Fibroblast of gingiva (primary cell): ENCODE measurements around the gene MICAL2.

Experiments used
- DNase-seq: peaks from one replicate; pipeline ENCODE4 v3.0.0-alpha.2; 2011; ENCODE audit warnings: low read depth

MICAL2 gene

DNA sequence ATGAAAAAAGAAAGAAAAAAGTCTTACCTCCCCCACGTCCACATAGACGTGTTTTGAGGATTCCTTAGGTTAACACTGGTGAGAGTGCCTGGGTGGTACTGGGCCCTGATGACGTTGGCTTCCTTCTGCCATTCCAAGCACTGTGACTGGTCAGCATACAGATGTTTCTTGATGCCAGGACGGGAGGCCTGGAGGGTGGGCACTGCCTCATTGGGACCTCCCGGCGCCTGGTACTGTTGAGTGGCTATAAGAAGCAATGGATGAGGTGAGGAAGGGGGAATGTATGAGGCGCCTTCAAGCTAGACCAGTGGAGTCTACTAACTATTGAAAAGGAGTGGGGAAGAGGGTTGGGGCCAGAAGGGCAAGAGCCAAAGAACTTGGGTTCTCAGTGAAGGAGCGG, 45.3 kb downstream of the MICAL2 start:
- no peak for DNase-seq

- no peak for DNase-seq
Observed at GRCh38 chr11:12156301-12157140, 46.1 kb downstream of the MICAL2 start.

DNA sequence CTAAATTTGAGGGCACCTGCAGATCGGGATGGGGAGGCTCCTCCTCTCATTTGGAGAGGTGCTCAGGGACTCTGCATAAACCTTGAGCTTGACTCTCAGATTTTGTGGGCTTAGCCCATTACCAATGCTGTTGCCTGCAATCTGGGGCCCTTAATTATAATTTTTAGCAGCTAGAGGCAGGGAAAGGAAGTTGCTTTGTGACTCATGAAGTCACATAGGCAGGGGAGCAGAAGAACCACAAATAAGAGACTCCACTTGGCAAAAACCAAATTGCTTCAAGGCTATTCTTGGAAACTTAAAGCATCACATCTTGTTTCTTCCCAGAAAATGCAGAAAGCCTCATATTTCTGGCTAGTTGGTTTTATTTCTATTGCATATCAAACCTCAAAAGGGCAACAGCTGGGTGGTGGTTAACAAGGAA, 46.9 kb downstream of the MICAL2 start:
- DNase-seq: peak; percentile 90

DNA sequence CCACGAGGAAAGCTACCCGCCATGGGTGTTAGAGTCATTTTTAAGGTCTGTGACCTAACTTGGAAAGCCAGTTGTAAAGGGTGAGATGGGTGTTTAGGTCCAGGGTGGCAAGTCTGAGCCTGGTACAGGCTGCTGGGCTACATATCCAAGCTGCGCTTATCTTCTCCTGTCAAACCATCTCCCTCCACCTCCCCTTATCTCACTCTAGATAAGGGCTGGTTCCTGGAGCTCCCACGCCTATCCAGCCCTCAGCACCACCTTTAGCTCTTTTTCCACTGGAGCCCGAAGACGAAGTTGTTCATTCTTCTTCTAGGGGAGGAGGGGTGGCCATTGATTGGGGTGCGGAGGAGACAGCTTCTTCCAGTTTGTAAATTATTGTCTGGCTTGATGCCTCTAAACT, 48.5 kb downstream of the MICAL2 start:
- no peak for DNase-seq

DNA sequence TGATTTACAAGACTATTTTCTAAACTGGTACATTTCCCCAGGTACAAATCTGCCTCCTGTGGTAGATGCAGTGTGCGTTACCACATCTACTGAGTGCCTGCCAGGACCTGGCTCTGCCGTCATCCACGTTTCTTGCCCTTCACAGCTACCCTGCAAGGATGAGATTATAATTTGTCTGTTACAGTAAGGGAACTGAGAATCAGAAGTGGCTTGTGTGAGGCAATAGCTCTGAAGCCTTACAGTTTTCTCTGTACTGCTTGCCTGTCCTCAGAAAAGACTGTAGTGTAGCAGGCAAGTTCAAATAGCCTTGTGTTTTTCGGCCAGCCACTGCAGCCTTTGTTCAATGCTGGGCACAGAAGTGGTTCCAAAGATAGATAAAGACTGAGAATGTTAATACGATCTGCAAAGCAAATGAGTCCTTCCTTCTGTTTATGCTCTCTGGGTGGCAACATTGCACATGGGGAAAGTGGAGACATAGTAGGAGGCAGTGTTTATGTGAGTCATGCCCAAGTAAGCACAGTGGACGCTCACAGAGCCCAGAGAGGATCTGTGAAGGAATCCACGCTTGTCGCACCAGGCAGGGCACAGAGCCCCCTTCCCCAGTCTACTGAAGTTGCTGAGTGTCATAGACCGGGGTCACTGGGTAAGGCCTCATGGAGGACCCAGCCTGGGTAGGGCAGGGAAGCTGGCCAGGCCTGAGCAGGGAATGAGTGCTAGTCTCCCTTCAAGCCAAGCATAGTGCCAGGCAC, 49.1 kb downstream of the MICAL2 start:
- DNase-seq: peak; percentile 93

GRCh38 chr11:12160231-12160630, 49.8 kb downstream of the MICAL2 start:
- DNase-seq: no peak

DNA sequence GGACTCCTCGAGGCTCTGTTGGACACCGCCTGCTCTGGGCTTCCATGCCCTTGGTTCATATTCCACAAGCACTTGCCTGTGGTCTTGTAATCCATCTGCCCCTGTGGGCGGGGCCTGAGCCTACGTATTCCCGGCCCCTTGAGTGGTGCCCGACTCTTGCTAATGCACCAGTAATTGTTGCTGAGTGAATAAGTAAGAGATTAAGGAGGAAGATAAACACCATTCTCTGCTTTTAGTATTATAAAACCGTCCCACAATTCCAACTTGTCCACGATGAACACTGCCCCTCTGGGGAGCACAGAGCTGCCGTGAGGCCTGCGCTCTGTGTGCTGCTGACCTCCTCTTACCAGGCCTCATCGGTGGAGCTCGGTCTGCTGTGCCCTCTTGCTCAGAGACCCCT, 50.3 kb downstream of the MICAL2 start:
- no peak for DNase-seq

DNA sequence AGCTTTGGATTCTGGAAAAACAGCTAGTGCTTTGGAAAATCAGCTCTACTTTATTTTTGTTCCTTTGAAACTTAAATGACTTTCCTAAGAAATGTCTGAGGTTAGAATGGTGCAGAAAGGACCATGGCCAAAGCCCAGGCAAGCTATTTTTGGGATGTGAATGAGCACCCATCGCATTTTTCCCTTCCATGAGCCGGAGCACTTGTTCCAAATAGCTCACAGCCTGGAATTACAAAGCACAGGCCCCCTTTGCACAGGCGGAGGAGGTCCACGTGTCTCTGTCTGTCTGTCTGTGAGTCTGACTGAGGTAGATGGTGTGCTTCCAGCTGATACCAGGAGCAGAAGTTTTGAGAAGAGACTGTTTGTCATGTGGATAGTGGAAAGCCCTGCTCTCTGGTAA, 50.7 kb downstream of the MICAL2 start:
- DNase-seq: no peak

- no peak for DNase-seq
Observed at GRCh38 chr11:12161603-12162350, 51.4 kb downstream of the MICAL2 start.

- no peak for DNase-seq
Observed at GRCh38 chr11:12162652-12163051, 52.3 kb downstream of the MICAL2 start.

GRCh38 chr11:12163181-12163941, 53.0 kb downstream of the MICAL2 start:
- DNase-seq: peak; percentile 6

GRCh38 chr11:12164061-12165014, 53.9 kb downstream of the MICAL2 start:
- peak; percentile 21 for DNase-seq

- DNase-seq: no peak
Observed at GRCh38 chr11:12165237-12165875, 55.0 kb downstream of the MICAL2 start.

GRCh38 chr11:12166299-12167060, 56.1 kb downstream of the MICAL2 start:
- DNase-seq: no peak

GRCh38 chr11:12167061-12168000, 56.9 kb downstream of the MICAL2 start:
- DNase-seq: peak; percentile 79

GRCh38 chr11:12168114-12168513, 57.7 kb downstream of the MICAL2 start:
- no peak for DNase-seq

- no peak for DNase-seq
Observed at GRCh38 chr11:12169822-12170221, 59.4 kb downstream of the MICAL2 start.

GRCh38 chr11:12170501-12170900, 60.1 kb downstream of the MICAL2 start:
- no peak for DNase-seq
